ENCODE data around the gene HDAC4.

HDAC4 gene

GRCh38 chr2:239353692-239354091, 47.1 kb downstream of the HDAC4 start:
- no peaks in the 10 kb centered on the region for H3K4me1 ChIP-seq (ENCODE audit: insufficient read depth, low read length, poor library complexity, severe bottlenecking)
- H3K79me2 ChIP-seq (ENCODE audit: insufficient read depth, low read length) = no peaks in the 10 kb centered on the region
- H3K9me2 ChIP-seq (replicated peaks; ENCODE audit: low read depth, low read length) = no peaks in the 10 kb centered on the region
- H3K9me3 ChIP-seq (ENCODE audit: insufficient read depth, low read depth, low read length) = peaks cover 9% of the 10 kb centered on the region
- H3F3A ChIP-seq (ENCODE audit: low read depth) = no peaks in the 10 kb centered on the region
- H3K36me3 ChIP-seq (ENCODE audit: insufficient read depth, low read length) = peaks cover 3% of the 10 kb centered on the region; the same call in 1 of the 2 replicates
- H3K27me3 ChIP-seq (ENCODE audit: insufficient read depth, low read length, poor library complexity, severe bottlenecking) = no peaks in the 10 kb centered on the region
- H3K4me3 ChIP-seq (ENCODE audit: low read length, poor library complexity, severe bottlenecking) = no peak overlapping the region
- H4K20me1 ChIP-seq (ENCODE audit: insufficient read depth, low read length, poor library complexity, severe bottlenecking) = no peaks in the 10 kb centered on the region
- TF ChIP-seq, protein P1, sequence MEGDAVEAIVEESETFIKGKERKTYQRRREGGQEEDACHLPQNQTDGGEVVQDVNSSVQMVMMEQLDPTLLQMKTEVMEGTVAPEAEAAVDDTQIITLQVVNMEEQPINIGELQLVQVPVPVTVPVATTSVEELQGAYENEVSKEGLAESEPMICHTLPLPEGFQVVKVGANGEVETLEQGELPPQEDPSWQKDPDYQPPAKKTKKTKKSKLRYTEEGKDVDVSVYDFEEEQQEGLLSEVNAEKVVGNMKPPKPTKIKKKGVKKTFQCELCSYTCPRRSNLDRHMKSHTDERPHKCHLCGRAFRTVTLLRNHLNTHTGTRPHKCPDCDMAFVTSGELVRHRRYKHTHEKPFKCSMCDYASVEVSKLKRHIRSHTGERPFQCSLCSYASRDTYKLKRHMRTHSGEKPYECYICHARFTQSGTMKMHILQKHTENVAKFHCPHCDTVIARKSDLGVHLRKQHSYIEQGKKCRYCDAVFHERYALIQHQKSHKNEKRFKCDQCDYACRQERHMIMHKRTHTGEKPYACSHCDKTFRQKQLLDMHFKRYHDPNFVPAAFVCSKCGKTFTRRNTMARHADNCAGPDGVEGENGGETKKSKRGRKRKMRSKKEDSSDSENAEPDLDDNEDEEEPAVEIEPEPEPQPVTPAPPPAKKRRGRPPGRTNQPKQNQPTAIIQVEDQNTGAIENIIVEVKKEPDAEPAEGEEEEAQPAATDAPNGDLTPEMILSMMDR (conservative IDR thresholded peaks at IDR 0.05; ENCODE audit: low read length) = no peak
- no peak overlapping the region for H2AFZ ChIP-seq (ENCODE audit: low read length)
- no peak overlapping the region for H3K9ac ChIP-seq (ENCODE audit: low read depth, low read length, poor library complexity, severe bottlenecking)
- no peak overlapping the region for H3K4me2 ChIP-seq (ENCODE audit: low read depth, low read length, poor library complexity, severe bottlenecking)

DNA sequence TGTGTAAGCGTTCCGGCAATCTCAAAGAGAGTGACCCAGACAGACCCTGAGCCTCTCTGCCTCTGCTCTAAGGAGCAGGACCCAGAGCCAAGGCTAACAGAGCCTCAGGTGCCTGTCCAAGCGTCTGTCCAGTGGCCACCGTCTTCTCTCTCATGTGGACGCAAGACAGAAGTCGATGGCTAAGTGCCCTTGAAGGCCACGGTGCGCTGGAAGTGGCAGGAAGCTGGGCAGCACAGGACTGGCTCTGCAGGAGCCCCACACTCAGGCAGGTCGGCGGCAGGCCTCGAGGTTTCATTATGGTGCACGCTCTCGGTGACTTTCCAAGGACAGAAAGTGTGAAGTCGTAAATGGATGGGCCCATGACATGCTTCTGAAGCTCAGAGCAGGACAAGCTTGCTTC, 49.1 kb downstream of the HDAC4 start:
- Histone ChIP-seq H3K9me2 (replicated peaks; ENCODE audit: low read depth, low read length) (no peaks in the 10 kb centered on the region), H3K9me3 (ENCODE audit: insufficient read depth, low read depth, low read length) (peaks cover 9% of the 10 kb centered on the region), H3F3A (ENCODE audit: low read depth) (no peaks in the 10 kb centered on the region), H3K4me2 (ENCODE audit: low read depth, low read length, poor library complexity, severe bottlenecking) (no peak overlapping the region), H2AFZ (ENCODE audit: low read length) (no peak overlapping the region), H3K4me3 (ENCODE audit: low read length, poor library complexity, severe bottlenecking) (no peak overlapping the region), H3K9ac (ENCODE audit: low read depth, low read length, poor library complexity, severe bottlenecking) (no peak overlapping the region), H3K79me2 (ENCODE audit: insufficient read depth, low read length) (peaks cover 2% of the 10 kb centered on the region; the same call in 1 of the 2 replicates), H3K4me1 (ENCODE audit: insufficient read depth, low read length, poor library complexity, severe bottlenecking) (no peaks in the 10 kb centered on the region), H3K36me3 (ENCODE audit: insufficient read depth, low read length) (peaks cover 3% of the 10 kb centered on the region; the same call in 1 of the 2 replicates), H3K27me3 (ENCODE audit: insufficient read depth, low read length, poor library complexity, severe bottlenecking) (no peaks in the 10 kb centered on the region), H4K20me1 (ENCODE audit: insufficient read depth, low read length, poor library complexity, severe bottlenecking) (no peaks in the 10 kb centered on the region)
- TF ChIP-seq, protein P1 (conservative IDR thresholded peaks at IDR 0.05; ENCODE audit: low read length) = no peak
- TF ChIP-seq EZH2phosphoT487 (IDR thresholded peaks at IDR 0.05; ENCODE audit: borderline replicate concordance) = no peak

GRCh38 chr2:239349453-239350135, 51.2 kb downstream of the HDAC4 start:
- no peak overlapping the region for H3K4me2 ChIP-seq (ENCODE audit: low read depth, low read length, poor library complexity, severe bottlenecking)
- no peaks in the 10 kb centered on the region for H3K4me1 ChIP-seq (ENCODE audit: insufficient read depth, low read length, poor library complexity, severe bottlenecking)
- peaks cover 3% of the 10 kb centered on the region; the same call in 1 of the 2 replicates for H3K36me3 ChIP-seq (ENCODE audit: insufficient read depth, low read length)
- H2AFZ ChIP-seq (ENCODE audit: low read length) = no peak overlapping the region
- H3K4me3 ChIP-seq (ENCODE audit: low read length, poor library complexity, severe bottlenecking) = no peak overlapping the region
- no peak overlapping the region for H3K9ac ChIP-seq (ENCODE audit: low read depth, low read length, poor library complexity, severe bottlenecking)
- peaks cover 2% of the 10 kb centered on the region for H3K9me3 ChIP-seq (ENCODE audit: insufficient read depth, low read depth, low read length)
- no peaks in the 10 kb centered on the region for H3F3A ChIP-seq (ENCODE audit: low read depth)
- no peaks in the 10 kb centered on the region for H3K27me3 ChIP-seq (ENCODE audit: insufficient read depth, low read length, poor library complexity, severe bottlenecking)
- H4K20me1 ChIP-seq (ENCODE audit: insufficient read depth, low read length, poor library complexity, severe bottlenecking) = no peaks in the 10 kb centered on the region
- no peak for TF ChIP-seq EZH2phosphoT487 (IDR thresholded peaks at IDR 0.05; ENCODE audit: borderline replicate concordance)
- TF ChIP-seq, protein P1 (conservative IDR thresholded peaks at IDR 0.05; ENCODE audit: low read length) = no peak
- H3K79me2 ChIP-seq (ENCODE audit: insufficient read depth, low read length) = peaks cover 21% of the 10 kb centered on the region
- no peaks in the 10 kb centered on the region for H3K9me2 ChIP-seq (replicated peaks; ENCODE audit: low read depth, low read length)

All from Loucy (cell line).